Measurements from ENCODE around the gene CELA2A.
"Not testable (repeated sequence)": the region's sequence is repeated elsewhere in the genome, so short reads cannot be mapped to it uniquely, and the experiment has no call there.

CELA2A gene

GRCh38 chr1:15433471-15433870 lies 23.1 kb upstream of the CELA2A start:
- no peaks in the 10 kb centered on the region for H3K27me3 ChIP-seq (ENCODE audit: insufficient read depth, poor library complexity, severe bottlenecking)
- no peak overlapping the region for H3K4me3 ChIP-seq (replicated peaks; ENCODE audit: insufficient read depth, low read length)
- no peak overlapping the region for H3K27ac ChIP-seq (replicated peaks)
- DNase-seq (ENCODE audit: low read depth in 1 of 2, low spot score in 1 of 2) = no peak
- no peak for TF ChIP-seq GABPA (IDR thresholded peaks at IDR 0.05; ENCODE audit: low read depth)
- TF ChIP-seq SPI1 (IDR thresholded peaks at IDR 0.05; ENCODE audit: borderline replicate concordance, low read depth) = no peak
- TF ChIP-seq REST (IDR thresholded peaks at IDR 0.05; ENCODE audit: insufficient replicate concordance, low read depth) = no peak
- TF ChIP-seq POLR2AphosphoS5 (IDR thresholded peaks at IDR 0.05; ENCODE audit: low read depth) = no peak
- no peak for TF ChIP-seq CTCF (IDR thresholded peaks at IDR 0.05; ENCODE audit: insufficient read depth, low read length)

- peak; percentile 85 to 94 for DNase-seq (ENCODE audit: low read depth in 1 of 2, low spot score in 1 of 2)
- TF ChIP-seq POLR2AphosphoS5 (IDR thresholded peaks at IDR 0.05; ENCODE audit: low read depth) = peak; percentile 65
- H3K4me3 ChIP-seq (replicated peaks; ENCODE audit: insufficient read depth, low read length); H3K27me3 ChIP-seq (ENCODE audit: insufficient read depth, poor library complexity, severe bottlenecking): not testable (repeated sequence)
- H3K27ac ChIP-seq (replicated peaks) = peak overlapping the region; percentile 25; the same call in 1 of the 2 replicates
These were observed 21.8 kb upstream of the CELA2A start for GRCh38 chr1:15434739-15435138.

- TF ChIP-seq SPI1 (IDR thresholded peaks at IDR 0.05; ENCODE audit: borderline replicate concordance, low read depth) = no peak
- no peak overlapping the region for H3K4me3 ChIP-seq (replicated peaks; ENCODE audit: insufficient read depth, low read length)
- DNase-seq (ENCODE audit: low read depth in 1 of 2, low spot score in 1 of 2) = no peak
- H3K27me3 ChIP-seq (ENCODE audit: insufficient read depth, poor library complexity, severe bottlenecking) = no peaks in the 10 kb centered on the region
- no peak overlapping the region for H3K27ac ChIP-seq (replicated peaks)
These were observed 21.1 kb upstream of the CELA2A start for GRCh38 chr1:15435239-15436077.

GRCh38 chr1:15436881-15437442 lies 19.6 kb upstream of the CELA2A start:
- Histone ChIP-seq H3K27ac (replicated peaks) (no peak overlapping the region), H3K4me3 (replicated peaks; ENCODE audit: insufficient read depth, low read length) (no peak overlapping the region), H3K27me3 (ENCODE audit: insufficient read depth, poor library complexity, severe bottlenecking) (no peaks in the 10 kb centered on the region)
- DNase-seq (ENCODE audit: low read depth in 1 of 2, low spot score in 1 of 2) = no peak
- TF ChIP-seq GABPA (IDR thresholded peaks at IDR 0.05; ENCODE audit: low read depth) (no peak), POLR2AphosphoS5 (IDR thresholded peaks at IDR 0.05; ENCODE audit: low read depth) (no peak), REST (IDR thresholded peaks at IDR 0.05; ENCODE audit: insufficient replicate concordance, low read depth) (no peak), CTCF (IDR thresholded peaks at IDR 0.05; ENCODE audit: insufficient read depth, low read length) (no peak), SPI1 (IDR thresholded peaks at IDR 0.05; ENCODE audit: borderline replicate concordance, low read depth) (no peak)
